HepG2 (cell line): ENCODE results near the gene KCNAB3. TPM values are rescaled to one million over a fixed set of nuclear protein-coding genes. Genes with fewer than 3 reads are reported as not detected.
A peak's percentile ranks its signal among the peaks of the same experiment; 100 is the strongest.

Source experiments
- ERF ChIP-seq: IDR thresholded peaks from 2 replicates; pipeline ENCODE4 v1.6.1; 2018; ENCODE audit warnings: missing biosample characterization, missing genetic modification reagents
- IKZF1 ChIP-seq: fragments of 450-650 bp; IDR thresholded peaks from 2 replicates; pipeline ENCODE4 v1.7.1; 2016
- MAF1 ChIP-seq: sonication (generic); formaldehyde crosslinking; IDR thresholded peaks from 2 replicates; pipeline ENCODE4 v1.5.0; 2020; ENCODE audit warnings: missing genetic modification reagents, borderline replicate concordance
- NBN ChIP-seq: fragments of 450-650 bp; conservative IDR thresholded peaks from 2 replicates; pipeline ENCODE4 v1.6.1; 2017
- NRL ChIP-seq: sonication (generic); formaldehyde crosslinking; IDR thresholded peaks from 2 replicates; pipeline ENCODE4 v1.5.0; 2020; ENCODE audit warnings: missing genetic modification reagents, mild to moderate bottlenecking, moderate library complexity, borderline replicate concordance
- SMAD3 ChIP-seq: sonication (generic); formaldehyde crosslinking; IDR thresholded peaks from 2 replicates; pipeline ENCODE4 v1.4.0; 2020; ENCODE audit warnings: missing genetic modification reagents
- SMARCC2 ChIP-seq: fragments of 450-650 bp; IDR thresholded peaks from 2 replicates; pipeline ENCODE4 v1.6.1; 2017; ENCODE audit warnings: antibody characterized with exemption, mild to moderate bottlenecking
- SRSF1 ChIP-seq: fragments of 200-400 bp; formaldehyde crosslinking; optimal IDR thresholded peaks from 2 replicates; pipeline ENCODE3; 2017; ENCODE audit warnings: mild to moderate bottlenecking, low read depth, low read length, moderate library complexity
- ZNF292 ChIP-seq: sonication (generic); formaldehyde crosslinking; IDR thresholded peaks from 2 replicates; pipeline ENCODE4 v1.8.1; 2022; ENCODE audit warnings: mild to moderate bottlenecking, low read depth, missing genetic modification reagents, borderline replicate concordance
- ZNF468 ChIP-seq: sonication (generic); formaldehyde crosslinking; IDR thresholded peaks from 2 replicates; pipeline ENCODE4 v1.8.0; 2022; ENCODE audit warnings: mild to moderate bottlenecking, moderate library complexity, missing genetic modification reagents
- ZNF839 ChIP-seq: sonication (generic); formaldehyde crosslinking; IDR thresholded peaks from 2 replicates; pipeline ENCODE4 v1.4.0; 2020; ENCODE audit warnings: missing genetic modification reagents, mild to moderate bottlenecking, borderline replicate concordance
- ZNF883 ChIP-seq: sonication (generic); formaldehyde crosslinking; IDR thresholded peaks from 2 replicates; pipeline ENCODE4 v1.5.1; 2020; ENCODE audit warnings: mild to moderate bottlenecking, missing genetic modification reagents; ENCODE audit errors: not compliant biosample characterization
- ZSCAN29 ChIP-seq: sonication (generic); formaldehyde crosslinking; conservative IDR thresholded peaks from 2 replicates; pipeline ENCODE4 v1.4.0; 2020; ENCODE audit warnings: mild to moderate bottlenecking, missing genetic modification reagents
- ZZZ3 ChIP-seq: sonication (generic); formaldehyde crosslinking; IDR thresholded peaks from 2 replicates; pipeline ENCODE4 v1.4.0; 2020; ENCODE audit warnings: missing genetic modification reagents, mild to moderate bottlenecking, borderline replicate concordance
- polyA plus RNA-seq, 8 experiments: library from polyadenylated mRNA; depleted of rRNA in 3 of 8; stranded (reverse) in 7 of 8; unstranded in 1 of 8; fragments of >200 nt; fragmentation: Illumina TruSeq in 4 of 8; extraction: Trizol in 4 of 8; gene quantifications; 2 replicates each; pipeline versions ENCODE4 v1.2.1 to v1.2.3, GENCODE V29; 2011 to 2016; ENCODE audit warnings: low read depth in 4 of 8, missing spikeins in 1 of 8, mixed read lengths in 1 of 8; ENCODE audit not compliant: insufficient read depth in 1 of 8
- total RNA-seq, 5 experiments: library from RNA; depleted of rRNA; stranded (reverse); fragments of >200 nt; fragmentation: Illumina TruSeq; extraction: Trizol; gene quantifications; 2 replicates each; pipeline ENCODE4 v1.2.3, GENCODE V29; 2016; ENCODE audit warnings: low read depth in 1 of 5
- TF ChIP-seq, protein P1 (sequence below): sonication (generic); formaldehyde crosslinking; conservative IDR thresholded peaks from 2 replicates; pipeline ENCODE4 v1.4.0; 2020; ENCODE audit warnings: missing genetic modification reagents
- TF ChIP-seq, protein P2 (sequence below): sonication (generic); formaldehyde crosslinking; IDR thresholded peaks from 2 replicates; pipeline ENCODE4 v1.8.0; 2022; ENCODE audit warnings: mild to moderate bottlenecking, missing genetic modification reagents, borderline replicate concordance
- TF ChIP-seq, protein P3 (sequence below): sonication (generic); formaldehyde crosslinking; IDR thresholded peaks from 2 replicates; pipeline ENCODE4 v1.5.1; 2020; ENCODE audit warnings: missing genetic modification reagents, mild to moderate bottlenecking, borderline replicate concordance
- TF ChIP-seq, protein P4 (sequence below): sonication (generic); formaldehyde crosslinking; IDR thresholded peaks from 2 replicates; pipeline ENCODE4 v1.4.0; 2020; ENCODE audit warnings: missing genetic modification reagents, borderline replicate concordance
- TF ChIP-seq, protein P5 (sequence below): sonication (generic); formaldehyde crosslinking; IDR thresholded peaks from 2 replicates; pipeline ENCODE4 v1.5.0; 2020; ENCODE audit warnings: missing genetic modification reagents

The KCNAB3 gene
- total and polyA plus RNA-seq, 2 of the 13 experiments (the other 11 are each of a cell fraction or from before 2014, with no cell fraction given), result 0.29 to 0.88 TPM

DNA sequence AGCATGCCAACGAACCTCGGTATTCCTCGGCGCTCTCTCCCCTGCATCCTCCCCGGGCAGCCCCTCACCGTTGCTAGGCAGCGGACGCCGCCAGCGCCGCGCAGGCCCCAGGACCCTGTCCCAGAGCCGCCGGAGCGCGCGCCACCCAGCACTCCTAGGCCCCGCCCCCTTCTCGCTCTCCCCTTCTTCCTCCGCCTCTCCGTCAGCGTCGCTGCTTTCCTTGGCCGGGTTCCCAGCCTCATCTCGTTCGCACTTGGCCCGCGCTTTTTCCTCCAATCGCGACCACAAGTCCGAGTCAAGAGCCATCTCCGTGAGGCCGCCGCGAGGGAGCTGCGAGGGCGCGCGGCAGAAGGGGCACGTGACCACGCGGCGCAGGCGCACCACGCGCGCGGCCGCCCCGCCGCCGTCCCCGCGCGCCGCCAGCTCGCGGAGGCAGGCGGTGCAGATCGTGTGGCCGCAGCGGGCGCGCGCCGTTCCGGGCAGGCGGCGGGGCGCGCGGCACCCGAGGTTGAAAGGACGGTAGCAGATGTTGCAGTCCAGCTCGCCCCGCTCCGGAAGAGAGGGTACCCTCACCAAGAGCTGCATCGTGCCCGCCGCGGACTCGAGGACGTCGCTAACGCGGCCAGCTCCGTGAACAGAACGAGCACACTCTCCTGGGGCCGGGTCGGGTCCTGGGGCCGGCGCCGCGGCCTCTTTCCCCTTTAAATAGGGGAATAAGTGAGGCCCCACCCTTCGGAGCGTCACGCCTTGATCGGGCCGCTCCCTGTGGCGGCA lies 13.9 kb downstream of the KCNAB3 start, which contains the start of gene RNF227 (continued):
- TF ChIP-seq SRSF1, result no peak
- TF ChIP-seq SMARCC2, result no peak
- no peak for TF ChIP-seq ZSCAN29
- peak; percentile 58; the same call in 1 of the 2 replicates for TF ChIP-seq ERF (CRISPR knock-in tag)
- TF ChIP-seq, protein P1, sequence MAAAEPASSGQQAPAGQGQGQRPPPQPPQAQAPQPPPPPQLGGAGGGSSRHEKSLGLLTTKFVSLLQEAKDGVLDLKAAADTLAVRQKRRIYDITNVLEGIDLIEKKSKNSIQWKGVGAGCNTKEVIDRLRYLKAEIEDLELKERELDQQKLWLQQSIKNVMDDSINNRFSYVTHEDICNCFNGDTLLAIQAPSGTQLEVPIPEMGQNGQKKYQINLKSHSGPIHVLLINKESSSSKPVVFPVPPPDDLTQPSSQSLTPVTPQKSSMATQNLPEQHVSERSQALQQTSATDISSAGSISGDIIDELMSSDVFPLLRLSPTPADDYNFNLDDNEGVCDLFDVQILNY (CRISPR knock-in tag), result peak; percentile 48; the same call in 1 of the 2 replicates
- no peak for TF ChIP-seq ZZZ3
- TF ChIP-seq, protein P2, sequence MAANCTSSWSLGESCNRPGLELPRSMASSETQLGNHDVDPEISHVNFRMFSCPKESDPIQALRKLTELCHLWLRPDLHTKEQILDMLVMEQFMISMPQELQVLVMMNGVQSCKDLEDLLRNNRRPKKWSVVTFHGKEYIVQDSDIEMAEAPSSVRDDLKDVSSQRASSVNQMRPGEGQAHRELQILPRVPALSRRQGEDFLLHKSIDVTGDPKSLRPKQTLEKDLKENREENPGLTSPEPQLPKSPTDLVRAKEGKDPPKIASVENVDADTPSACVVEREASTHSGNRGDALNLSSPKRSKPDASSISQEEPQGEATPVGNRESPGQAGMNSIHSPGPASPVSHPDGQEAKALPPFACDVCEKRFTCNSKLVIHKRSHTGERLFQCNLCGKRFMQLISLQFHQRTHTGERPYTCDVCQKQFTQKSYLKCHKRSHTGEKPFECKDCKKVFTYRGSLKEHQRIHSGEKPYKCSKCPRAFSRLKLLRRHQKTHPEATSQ (CRISPR knock-in tag), result no peak
- TF ChIP-seq ZNF839, result 0 out of 2 replicates have a peak, but pooled peaks have one; percentile 40
- TF ChIP-seq NRL (CRISPR knock-in tag), result peak; percentile 61; the same call in 1 of the 2 replicates
- no peak for TF ChIP-seq IKZF1
- TF ChIP-seq SMAD3, result no peak
- TF ChIP-seq ZNF292 (CRISPR knock-in tag), result no peak
- TF ChIP-seq, protein P3, sequence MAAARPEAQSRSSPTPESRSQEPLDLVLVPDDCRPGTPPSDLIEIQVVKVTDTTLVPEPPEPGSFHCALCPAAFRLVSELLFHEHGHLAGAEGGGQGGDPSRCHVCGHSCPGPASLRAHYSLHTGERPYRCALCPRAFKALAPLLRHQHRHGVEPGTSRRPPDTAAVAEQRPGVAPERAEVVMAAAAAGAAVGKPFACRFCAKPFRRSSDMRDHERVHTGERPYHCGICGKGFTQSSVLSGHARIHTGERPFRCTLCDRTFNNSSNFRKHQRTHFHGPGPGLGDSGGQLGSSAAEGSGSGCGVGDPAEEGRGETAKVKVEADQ (CRISPR knock-in tag), result no peak; the same call in 1 of the 2 replicates
- TF ChIP-seq, protein P4, sequence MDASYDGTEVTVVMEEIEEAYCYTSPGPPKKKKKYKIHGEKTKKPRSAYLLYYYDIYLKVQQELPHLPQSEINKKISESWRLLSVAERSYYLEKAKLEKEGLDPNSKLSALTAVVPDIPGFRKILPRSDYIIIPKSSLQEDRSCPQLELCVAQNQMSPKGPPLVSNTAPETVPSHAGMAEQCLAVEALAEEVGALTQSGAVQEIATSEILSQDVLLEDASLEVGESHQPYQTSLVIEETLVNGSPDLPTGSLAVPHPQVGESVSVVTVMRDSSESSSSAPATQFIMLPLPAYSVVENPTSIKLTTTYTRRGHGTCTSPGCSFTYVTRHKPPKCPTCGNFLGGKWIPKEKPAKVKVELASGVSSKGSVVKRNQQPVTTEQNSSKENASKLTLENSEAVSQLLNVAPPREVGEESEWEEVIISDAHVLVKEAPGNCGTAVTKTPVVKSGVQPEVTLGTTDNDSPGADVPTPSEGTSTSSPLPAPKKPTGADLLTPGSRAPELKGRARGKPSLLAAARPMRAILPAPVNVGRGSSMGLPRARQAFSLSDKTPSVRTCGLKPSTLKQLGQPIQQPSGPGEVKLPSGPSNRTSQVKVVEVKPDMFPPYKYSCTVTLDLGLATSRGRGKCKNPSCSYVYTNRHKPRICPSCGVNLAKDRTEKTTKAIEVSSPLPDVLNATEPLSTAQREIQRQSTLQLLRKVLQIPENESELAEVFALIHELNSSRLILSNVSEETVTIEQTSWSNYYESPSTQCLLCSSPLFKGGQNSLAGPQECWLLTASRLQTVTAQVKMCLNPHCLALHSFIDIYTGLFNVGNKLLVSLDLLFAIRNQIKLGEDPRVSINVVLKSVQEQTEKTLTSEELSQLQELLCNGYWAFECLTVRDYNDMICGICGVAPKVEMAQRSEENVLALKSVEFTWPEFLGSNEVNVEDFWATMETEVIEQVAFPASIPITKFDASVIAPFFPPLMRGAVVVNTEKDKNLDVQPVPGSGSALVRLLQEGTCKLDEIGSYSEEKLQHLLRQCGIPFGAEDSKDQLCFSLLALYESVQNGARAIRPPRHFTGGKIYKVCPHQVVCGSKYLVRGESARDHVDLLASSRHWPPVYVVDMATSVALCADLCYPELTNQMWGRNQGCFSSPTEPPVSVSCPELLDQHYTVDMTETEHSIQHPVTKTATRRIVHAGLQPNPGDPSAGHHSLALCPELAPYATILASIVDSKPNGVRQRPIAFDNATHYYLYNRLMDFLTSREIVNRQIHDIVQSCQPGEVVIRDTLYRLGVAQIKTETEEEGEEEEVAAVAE, result no peak
- TF ChIP-seq MAF1, result 0 out of 2 replicates have a peak, but pooled peaks have one; percentile 60
- TF ChIP-seq, protein P5, sequence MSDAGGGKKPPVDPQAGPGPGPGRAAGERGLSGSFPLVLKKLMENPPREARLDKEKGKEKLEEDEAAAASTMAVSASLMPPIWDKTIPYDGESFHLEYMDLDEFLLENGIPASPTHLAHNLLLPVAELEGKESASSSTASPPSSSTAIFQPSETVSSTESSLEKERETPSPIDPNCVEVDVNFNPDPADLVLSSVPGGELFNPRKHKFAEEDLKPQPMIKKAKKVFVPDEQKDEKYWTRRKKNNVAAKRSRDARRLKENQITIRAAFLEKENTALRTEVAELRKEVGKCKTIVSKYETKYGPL (CRISPR knock-in tag), result peak; percentile 62; the same call in 1 of the 2 replicates
- TF ChIP-seq ZNF468, result peak; percentile 74; the same call in 1 of the 2 replicates
- peak; percentile 62 for TF ChIP-seq ZNF883
- TF ChIP-seq NBN, result no peak
